Frontal cortex (tissue), 4 donors: ENCODE measurements around the gene AGPAT3. TPM values are rescaled to one million over a fixed set of nuclear protein-coding genes. Genes with fewer than 3 reads are reported as not detected.

Experiments used
- DNase-seq, 2 donors: peaks; one replicate each; pipeline ENCODE4 v3.0.0; 2012; ENCODE audit warnings: low spot score in 2 of 2
- FAIRE-seq: peaks from 2 replicates; lab custom pipeline; 2012; peaks lifted over from hg19 to GRCh38; lab: Jason Lieb, UNC
- total RNA-seq: library from RNA; depleted of rRNA; stranded (reverse); fragments of >200 nt; gene quantifications from one replicate; pipeline ENCODE4 v1.2.3, GENCODE V29; 2014
- donor health status: control.
- donor health status: control.
- donor health status: control.

AGPAT3 gene
- total RNA-seq, 1 donor from 2014 or later = 26.1 TPM

GRCh38 chr21:43930848-43931375, 65.9 kb downstream of the AGPAT3 start:
- FAIRE-seq (no peak), DNase-seq (no peak)

GRCh38 chr21:43931489-43931888, 66.5 kb downstream of the AGPAT3 start:
- no peak for DNase-seq
- FAIRE-seq = no peak

- no peak for FAIRE-seq
- no peak for DNase-seq
Measured at GRCh38 chr21:43932005-43932404, 67.0 kb downstream of the AGPAT3 start.

DNA sequence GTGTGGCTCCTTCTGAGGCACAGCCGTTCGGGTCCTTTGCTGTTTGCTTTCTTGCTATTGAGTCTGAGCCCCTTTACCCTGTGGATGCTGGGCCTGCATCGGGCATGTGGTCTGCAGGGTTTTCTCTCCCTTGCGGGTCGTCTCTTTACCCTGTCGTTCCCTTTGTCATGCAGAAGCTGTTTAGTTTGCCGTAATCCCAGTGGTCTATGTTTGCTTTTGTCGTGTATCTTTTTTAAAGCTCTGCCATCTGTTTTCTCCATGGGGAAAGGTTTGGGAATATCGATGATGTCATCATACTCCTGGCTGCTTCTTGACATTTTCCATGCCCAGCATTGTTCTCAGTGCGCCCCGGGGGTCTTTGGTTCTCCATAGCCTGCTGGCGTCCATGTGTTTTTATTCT, 68.2 kb downstream of the AGPAT3 start:
- no peak for FAIRE-seq
- no peak for DNase-seq

DNA sequence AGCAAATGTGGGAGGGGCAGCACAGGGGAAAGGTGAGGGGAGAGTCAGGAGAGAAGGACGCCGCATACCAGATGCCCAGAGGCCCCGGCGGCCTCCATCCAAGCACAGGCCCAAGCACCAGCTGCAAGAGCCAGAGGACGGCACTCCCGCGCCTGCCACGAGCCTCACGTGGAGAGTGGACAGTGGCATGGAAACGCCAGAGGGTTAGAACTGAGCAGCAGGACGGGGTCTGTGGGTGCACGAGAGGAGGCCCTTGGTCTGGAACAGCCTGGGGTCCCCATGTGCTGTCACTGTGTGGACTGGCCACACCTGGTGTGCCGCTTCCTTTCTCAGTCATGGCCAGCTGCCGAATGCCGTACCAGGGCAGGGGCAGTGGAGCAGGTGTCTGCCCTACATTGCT, 68.7 kb downstream of the AGPAT3 start:
- no peak for FAIRE-seq
- no peak for DNase-seq

GRCh38 chr21:43934116-43934515, 69.1 kb downstream of the AGPAT3 start:
- DNase-seq (no peak), FAIRE-seq (no peak)

DNA sequence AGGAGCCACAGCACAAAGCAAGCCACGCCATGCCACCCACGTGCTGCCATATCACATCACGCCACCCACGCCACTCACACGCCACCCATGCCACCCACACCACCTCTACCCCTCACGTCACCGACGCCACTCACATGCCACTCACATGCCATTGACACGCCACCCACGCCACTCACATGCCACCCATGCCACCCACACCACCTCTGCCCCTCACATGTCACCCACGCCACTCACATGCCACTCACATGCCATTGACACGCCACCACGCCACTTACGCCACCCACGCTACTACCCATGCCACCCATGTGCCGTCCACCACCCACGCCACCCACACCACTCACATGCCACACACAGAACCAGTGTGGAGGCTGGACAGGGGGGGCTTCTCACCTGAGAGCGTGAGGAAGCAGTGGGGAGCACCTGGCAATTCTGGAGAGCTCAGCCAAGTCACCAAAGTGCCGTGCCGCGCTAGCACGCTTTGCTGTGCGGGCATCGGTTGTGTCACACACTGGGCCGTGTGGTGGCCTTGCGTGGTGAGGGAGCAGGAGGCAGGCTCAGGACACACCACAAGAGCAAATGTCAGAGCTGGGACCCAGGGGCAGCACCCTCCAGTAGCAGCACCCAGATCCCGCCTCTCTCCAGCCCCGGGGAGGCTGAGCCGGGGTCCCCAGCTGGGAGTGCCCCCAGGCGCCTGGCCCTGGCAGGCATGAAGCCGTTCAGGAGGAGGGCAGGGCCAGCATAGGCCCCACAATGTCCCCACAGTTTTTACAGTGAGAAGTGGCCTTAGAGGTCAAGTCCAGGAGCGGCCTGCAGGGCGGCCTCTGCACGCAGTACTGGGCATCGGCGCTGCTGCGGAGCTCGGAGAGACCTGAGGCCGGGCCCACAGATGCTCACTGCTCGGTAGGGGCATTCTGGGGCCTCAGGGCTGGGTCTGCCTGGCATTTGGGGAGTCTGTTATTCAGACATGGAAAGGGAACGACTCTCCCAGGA, 70.0 kb downstream of the AGPAT3 start:
- FAIRE-seq = no peak

DNA sequence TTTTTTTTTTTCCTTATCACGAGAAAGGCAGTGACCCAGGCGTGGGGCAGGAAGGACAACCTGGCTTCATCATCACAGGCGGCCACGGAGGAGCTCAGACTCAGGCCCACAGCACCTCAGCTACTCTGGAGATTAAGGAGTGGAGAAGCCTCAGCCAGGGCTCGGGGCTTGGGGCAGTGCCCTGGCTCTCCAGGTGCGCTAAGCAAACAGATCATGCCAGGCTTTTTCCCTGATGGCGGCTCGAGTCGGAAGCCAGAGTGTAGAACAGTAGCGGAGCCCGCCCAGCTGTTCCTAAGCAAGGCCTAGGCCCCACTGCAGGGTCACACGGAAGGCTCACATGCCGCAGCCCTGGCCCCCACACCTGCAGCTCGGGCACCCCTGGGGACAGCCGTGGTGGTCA, 70.7 kb downstream of the AGPAT3 start:
- DNase-seq (no peak), FAIRE-seq (no peak)

More for the DNA sequence above, 70.0 kb downstream of the AGPAT3 start:
- no peak for DNase-seq

DNA sequence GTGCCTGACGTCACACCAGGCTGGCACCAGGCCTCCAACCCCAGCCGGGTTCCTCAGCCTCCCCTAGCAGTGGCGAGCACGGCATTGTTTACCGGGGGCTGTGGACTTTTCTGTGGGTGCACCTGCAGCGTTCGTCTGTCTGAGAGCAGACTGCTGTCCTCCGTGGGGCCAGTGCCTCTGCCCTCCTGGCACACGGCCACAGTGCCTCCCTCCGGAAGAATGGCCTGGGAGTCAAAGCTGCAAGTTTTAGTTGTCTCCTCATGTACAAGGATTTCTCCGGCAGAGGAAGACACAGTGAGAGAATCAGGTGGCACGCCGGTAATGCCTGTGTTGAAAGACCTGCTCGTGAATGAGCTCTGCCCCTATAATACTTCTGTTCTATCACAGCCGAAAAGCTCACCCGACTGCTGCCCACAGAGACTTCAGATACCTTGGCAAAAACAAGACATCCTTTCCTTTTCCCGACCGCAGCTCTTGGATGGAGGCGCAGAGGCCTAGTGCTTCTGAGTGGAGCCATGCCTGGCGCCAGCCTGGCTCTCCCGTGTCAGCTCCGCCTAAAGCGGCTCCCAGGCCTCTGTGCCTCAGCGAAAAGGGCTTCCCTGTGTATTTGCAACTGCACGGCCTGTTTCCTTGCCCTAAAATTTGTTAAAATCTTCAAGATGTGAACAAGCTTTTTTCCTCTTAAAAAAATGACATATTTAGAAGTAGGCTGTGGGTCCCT, 71.4 kb downstream of the AGPAT3 start:
- no peak for FAIRE-seq

GRCh38 chr21:43937051-43937832, 72.2 kb downstream of the AGPAT3 start:
- DNase-seq (no peak), FAIRE-seq (no peak)

More for the DNA sequence above, 71.4 kb downstream of the AGPAT3 start:
- DNase-seq = no peak

GRCh38 chr21:43937891-43938309, 72.9 kb downstream of the AGPAT3 start:
- no peak for DNase-seq
- FAIRE-seq = no peak

DNA sequence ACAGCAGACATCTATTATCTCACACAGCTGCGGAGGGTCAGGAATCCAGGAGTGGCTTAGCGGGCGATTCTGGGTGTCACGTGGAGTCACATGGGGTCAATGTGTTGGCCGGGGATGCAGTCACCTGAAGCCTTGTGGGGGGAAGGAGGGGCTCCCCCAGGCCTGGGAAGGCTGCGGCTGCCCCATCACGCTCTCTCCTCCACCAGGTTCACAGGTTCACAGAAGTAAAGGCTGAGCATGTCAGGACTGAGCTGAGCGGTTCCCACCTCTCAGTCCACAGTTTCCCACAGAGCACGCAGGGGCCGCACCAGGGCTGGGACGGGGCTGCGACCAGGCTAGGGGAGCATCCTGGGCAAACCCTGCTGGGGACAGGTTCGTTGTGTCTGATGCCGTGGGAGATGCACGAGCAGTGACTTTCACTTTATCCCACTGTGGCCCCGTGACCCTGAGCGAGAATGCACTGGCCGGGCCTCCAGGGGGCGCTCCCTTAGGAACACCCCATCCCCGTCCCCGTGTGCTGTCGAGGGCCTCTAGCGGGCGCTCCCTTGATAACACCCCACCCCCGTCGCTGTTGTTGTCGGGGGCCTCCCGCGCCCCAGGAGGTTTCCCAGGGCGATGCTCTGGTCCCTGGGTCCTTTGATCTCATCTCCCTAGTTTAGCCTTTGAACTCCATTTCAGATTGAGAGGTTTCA, 73.9 kb downstream of the AGPAT3 start:
- FAIRE-seq (no peak), DNase-seq (peak; percentile 79 to 84)

DNA sequence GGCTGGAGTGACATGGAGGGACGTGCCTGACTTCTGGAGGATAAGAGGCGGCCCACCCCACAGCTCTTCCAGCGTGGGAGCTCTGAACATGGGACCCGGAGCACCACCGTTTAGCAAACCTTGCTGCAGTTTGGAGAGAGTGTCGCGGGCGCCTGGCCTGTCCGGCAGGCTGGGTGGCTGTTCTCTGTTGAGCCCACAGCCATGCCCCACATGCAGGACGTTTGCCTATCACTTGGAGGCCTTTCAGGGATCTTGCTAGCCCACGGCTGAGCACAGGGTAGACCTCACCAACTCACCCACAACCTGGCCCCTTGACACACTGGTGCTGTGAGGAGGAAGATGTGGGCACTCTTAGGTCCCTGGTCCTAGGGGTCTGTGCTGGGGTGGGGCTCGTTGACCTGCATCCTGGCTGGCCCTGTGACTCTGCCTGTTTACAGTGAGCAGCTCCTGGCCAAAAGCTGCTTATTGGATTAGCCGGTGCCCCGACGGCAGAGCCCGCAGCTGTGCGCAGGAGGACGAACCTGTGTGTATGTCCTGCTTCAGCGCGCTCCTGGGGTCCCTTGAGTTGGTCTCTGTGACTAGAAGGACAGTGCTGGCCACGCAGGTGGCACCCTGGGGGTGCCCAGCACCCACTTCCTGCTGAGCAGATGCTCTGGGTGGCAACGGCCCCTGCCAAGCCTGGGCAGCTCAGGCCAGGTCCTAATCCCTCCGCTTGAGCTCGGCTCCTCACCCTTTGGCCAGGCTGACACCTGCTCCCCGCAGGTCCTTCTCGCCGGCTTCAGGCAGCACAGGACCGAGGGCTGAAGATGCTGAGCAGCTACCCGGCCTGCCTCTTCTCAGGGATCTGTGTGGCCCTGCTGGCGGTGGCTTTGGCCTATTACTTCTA, 74.7 kb downstream of the AGPAT3 start:
- FAIRE-seq = no peak
- DNase-seq = no peak

DNA sequence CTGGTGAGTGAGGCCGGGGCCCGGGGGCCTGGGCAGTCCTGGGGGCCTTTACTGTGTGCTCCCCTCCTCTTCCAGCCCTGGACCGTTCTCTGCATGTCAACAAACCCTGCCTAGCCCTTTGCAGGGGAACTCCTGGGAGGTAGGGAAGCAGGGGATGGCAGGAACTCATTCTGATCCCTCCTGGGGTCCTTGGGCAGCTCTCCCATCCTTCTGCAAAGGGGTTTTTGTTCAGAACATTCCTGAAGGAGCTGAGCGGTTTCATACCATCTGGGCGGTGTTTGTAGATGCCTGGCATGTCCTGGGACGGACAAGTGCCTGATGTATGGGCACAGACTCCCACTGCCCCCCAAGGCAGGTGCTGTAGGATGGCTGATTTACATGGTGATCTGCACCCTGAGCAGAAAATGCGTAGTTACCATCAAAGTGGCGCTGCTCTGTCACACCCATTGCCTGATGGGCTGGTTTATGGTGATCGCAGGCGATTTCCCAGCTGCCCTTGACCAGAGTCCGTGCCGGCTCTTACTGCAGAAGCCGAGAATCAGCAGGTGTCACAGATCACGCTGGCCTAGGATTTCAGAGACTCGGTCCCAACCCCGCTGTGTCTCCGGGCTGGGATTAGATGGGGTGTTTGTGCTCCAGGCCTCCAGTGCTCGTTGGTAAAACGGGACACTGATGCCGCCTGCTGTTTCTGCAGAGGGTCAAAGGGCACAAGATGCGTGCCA, 75.5 kb downstream of the AGPAT3 start:
- DNase-seq (no peak), FAIRE-seq (no peak)

- FAIRE-seq (no peak), DNase-seq (no peak)
Measured at GRCh38 chr21:43942201-43942600, 77.2 kb downstream of the AGPAT3 start.

DNA sequence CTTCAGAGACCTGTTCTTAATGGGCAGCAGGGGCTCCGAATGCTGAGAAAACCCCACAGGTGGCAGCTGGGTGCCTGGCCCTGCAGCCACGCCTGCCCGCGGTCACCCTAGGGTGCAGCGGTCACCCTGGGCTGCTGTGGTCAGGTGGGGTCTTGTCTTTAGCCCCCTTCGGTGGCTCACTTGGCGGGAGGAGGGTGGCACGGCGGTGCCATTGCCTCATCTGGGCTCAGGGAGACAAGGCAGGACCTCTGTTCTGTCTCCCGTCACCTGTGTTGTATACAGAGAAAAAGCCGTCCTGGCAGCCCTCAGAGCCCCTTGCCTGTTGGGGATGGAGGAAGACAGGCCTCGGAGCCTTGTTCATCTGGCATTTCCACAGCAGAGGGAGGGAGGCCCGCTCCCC, 77.6 kb downstream of the AGPAT3 start:
- DNase-seq (no peak), FAIRE-seq (no peak)

DNA sequence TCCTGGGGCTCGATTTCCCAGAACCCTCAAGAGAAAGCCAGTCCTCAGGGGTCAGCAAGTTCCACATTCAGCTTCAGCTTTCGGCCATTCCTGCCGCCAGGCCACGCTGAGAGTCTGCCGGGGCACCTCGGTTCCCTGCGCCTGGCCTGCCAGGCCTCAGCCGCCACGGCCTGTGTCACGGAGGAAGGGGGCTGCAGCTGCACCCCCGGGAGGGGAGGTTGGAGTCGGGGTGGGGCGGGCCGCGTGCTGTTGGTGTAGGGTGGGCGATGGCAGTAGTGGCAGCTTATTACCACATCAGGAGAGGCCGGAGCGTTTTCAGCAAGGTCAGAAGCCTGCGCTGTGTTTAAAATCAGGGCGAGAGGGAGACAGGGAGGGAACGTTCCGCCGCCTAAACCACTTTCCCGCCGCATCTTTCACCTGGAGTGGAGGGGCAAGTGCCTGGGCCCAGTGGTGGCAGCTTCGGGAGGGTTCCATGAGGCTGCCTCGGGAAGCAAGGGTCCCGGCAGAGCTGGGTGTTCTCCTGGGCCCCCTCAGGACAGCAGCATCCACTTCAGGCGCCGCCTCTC, 78.6 kb downstream of the AGPAT3 start:
- FAIRE-seq (no peak), DNase-seq (no peak)
